Epithelial cell of prostate (primary cell): ENCODE measurements around the gene GNAT2.

Experiments used
- DNase-seq: peaks from one replicate; pipeline ENCODE4 v3.0.0-alpha.2; 2011; ENCODE audit warnings: low read depth, low spot score
- H3K27ac ChIP-seq: fragments of 450-650 bp; 2 replicates; pipeline ENCODE4 v1.5.1; 2017; ENCODE audit warnings: mild to moderate bottlenecking

GNAT2 gene

DNA sequence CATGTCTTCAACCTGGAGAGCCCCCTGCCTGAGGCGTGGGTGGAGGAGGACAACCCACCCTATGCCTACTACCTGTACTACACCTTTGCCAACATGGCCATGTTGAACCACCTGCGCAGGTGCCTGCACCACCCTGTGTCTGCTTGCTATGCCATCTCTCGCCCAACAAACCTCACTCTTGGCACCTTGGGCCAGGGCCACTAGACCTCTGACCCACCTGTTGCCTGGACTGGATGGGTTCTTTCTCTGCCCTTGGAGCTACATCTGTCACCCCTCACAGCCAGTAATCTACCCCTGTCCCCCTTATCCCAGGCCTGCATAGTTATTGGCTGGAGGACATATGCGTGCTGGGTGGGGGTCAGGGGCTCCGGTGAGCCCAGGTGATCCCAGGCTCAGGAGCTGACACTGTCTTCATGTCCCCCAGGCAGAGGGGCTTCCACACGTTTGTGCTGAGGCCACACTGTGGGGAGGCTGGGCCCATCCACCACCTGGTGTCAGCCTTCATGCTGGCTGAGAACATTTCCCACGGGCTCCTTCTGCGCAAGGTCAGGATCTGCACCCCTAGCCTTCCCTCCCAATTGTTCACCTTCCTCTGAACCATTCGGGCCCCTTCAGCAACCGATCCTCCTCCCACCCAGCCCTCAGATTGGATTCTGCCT lies 10.1 kb upstream of the GNAT2 start:
- DNase-seq, result no peak
- no peak overlapping the region for H3K27ac ChIP-seq

GRCh38 chr1:109628540-109629321 lies 9.3 kb upstream of the GNAT2 start:
- no peak for DNase-seq
- H3K27ac ChIP-seq, result no peak overlapping the region

- no peak overlapping the region for H3K27ac ChIP-seq
- no peak for DNase-seq
These were observed 8.4 kb upstream of the GNAT2 start for GRCh38 chr1:109627692-109628399.

GRCh38 chr1:109626682-109627408 lies 7.4 kb upstream of the GNAT2 start:
- DNase-seq, result no peak
- H3K27ac ChIP-seq, result no peak overlapping the region

- no peak overlapping the region for H3K27ac ChIP-seq
- no peak for DNase-seq
These were observed 6.5 kb upstream of the GNAT2 start for GRCh38 chr1:109625601-109626560.

- DNase-seq, result no peak
- H3K27ac ChIP-seq, result no peak overlapping the region
These were observed 5.8 kb upstream of the GNAT2 start for GRCh38 chr1:109625176-109625575.

- DNase-seq, result no peak
- H3K27ac ChIP-seq, result no peak overlapping the region
These were observed 5.0 kb upstream of the GNAT2 start for GRCh38 chr1:109624201-109625010.

- no peak for DNase-seq
- no peak overlapping the region for H3K27ac ChIP-seq
These were observed 4.3 kb upstream of the GNAT2 start for GRCh38 chr1:109623601-109624161.

DNA sequence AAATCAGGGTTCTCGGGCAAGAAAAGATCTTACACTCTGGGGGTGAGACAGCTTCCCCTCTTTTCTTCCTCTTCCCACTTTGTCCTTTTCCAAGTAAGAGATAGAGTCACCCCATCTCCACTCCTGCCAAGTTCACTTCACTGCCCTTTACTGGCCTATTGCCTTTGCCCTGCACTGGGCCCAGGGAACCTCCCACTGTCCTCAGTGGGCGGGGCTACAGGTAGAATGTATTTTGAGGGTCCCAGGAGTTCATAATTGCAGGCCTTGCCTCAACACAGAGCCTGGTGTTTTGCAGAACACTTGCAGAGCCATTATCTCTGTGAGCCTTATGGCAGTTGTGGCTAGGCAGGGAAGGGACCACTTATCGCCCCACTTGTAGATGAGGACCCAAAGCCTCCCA lies 3.5 kb upstream of the GNAT2 start:
- DNase-seq, result no peak
- no peak overlapping the region for H3K27ac ChIP-seq

GRCh38 chr1:109622137-109622892 lies 2.9 kb upstream of the GNAT2 start:
- H3K27ac ChIP-seq, result no peak overlapping the region
- no peak for DNase-seq

GRCh38 chr1:109621379-109622136 lies 2.1 kb upstream of the GNAT2 start:
- DNase-seq, result no peak

DNA sequence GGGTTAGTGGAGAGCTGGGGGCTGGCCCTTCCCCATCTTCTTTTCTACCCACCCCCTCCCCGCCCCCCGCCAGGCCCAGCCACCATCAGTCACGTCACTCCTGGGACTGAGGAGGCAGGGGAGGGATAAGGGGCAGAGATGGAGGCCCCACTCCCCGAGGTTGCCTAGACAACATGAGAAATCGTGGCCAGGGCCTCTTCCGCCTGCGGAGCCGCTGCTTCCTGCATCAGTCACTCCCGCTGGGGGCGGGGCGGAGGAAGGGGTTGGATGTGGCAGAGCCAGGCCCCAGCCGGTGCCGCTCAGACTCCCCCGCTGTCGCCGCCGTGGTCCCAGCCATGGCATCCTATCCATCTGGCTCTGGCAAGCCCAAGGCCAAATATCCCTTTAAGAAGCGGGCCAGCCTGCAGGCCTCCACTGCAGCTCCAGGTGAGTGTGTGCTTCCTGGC lies 1.4 kb upstream of the GNAT2 start:
- no peak for DNase-seq
- peak overlapping the region; percentile 65 for H3K27ac ChIP-seq

More at GRCh38 chr1:109621379-109622136, 2.1 kb upstream of the GNAT2 start:
- no peak overlapping the region for H3K27ac ChIP-seq

GRCh38 chr1:109620401-109620791 lies 980 bp upstream of the GNAT2 start:
- no peak for DNase-seq
- H3K27ac ChIP-seq, result peak overlapping the region; percentile 65

- peak overlapping the region; percentile 65 for H3K27ac ChIP-seq
- DNase-seq, result no peak
These were observed 498 bp downstream of the GNAT2 start for GRCh38 chr1:109618661-109619575.

- DNase-seq, result peak; percentile 52
- peak overlapping the region; percentile 44 for H3K27ac ChIP-seq
These were observed 2.1 kb downstream of the GNAT2 start for GRCh38 chr1:109617291-109617801.

- H3K27ac ChIP-seq, result no peak overlapping the region
- DNase-seq, result no peak
These were observed 3.0 kb downstream of the GNAT2 start for GRCh38 chr1:109616391-109616790.
